Upper lobe of right lung (tissue), 1 donor: ENCODE measurements around the gene ULBP2. TPM values are rescaled to one million over a fixed set of nuclear protein-coding genes. Genes with fewer than 3 reads are reported as not detected.

Experiments used
- ATAC-seq: fragments of 200-7000 bp; cut with Tn5 transposase; one replicate; pipeline ENCODE4 v1.9.1; 2020; ENCODE audit warnings: mild to moderate bottlenecking, moderate library complexity
- DNase-seq: peaks from one replicate; pipeline ENCODE4 v3.0.0-alpha.2; 2020
- H3K27ac ChIP-seq: fragments of 200-600 bp; one replicate; pipeline ENCODE4 v1.8.0; 2022
- H3K27me3 ChIP-seq: fragments of 200-600 bp; one replicate; pipeline ENCODE4 v1.8.0; 2022; ENCODE audit warnings: mild to moderate bottlenecking
- H3K36me3 ChIP-seq: fragments of 200-600 bp; one replicate; pipeline ENCODE4 v1.8.0; 2022
- H3K4me1 ChIP-seq: fragments of 200-600 bp; one replicate; pipeline ENCODE4 v1.8.0; 2022
- H3K4me3 ChIP-seq: fragments of 200-600 bp; one replicate; pipeline ENCODE4 v1.8.0; 2022; ENCODE audit warnings: mild to moderate bottlenecking
- H3K9me3 ChIP-seq: fragments of 200-600 bp; one replicate; pipeline ENCODE4 v1.8.0; 2022
- intact Hi-C: fragments of 100-400 bp; cut with DNase I; formaldehyde crosslinking; loops from one replicate; pipeline ENCODE4 v1.11.0; 2022
- total RNA-seq: library from RNA; stranded (reverse); fragmentation: NEBNext Ultra II Directional; extraction: Animal tissue kit (Norgen Biotek cat#: 25700); gene quantifications from one replicate; pipeline ENCODE4 v1.2.1, GENCODE V29; 2021
- TF ChIP-seq, protein P1 (sequence below): fragments of 200-600 bp; IDR thresholded peaks from one replicate; pipeline ENCODE4 v1.8.0; 2022; ENCODE audit warnings: antibody characterized with exemption
- donor health status: DM: no; HTN: yes; CAD: no; lungs with severe emphysema.

Gene ULBP2
- total RNA-seq, 1 donor from 2014 or later, result 2.3 TPM

DNA sequence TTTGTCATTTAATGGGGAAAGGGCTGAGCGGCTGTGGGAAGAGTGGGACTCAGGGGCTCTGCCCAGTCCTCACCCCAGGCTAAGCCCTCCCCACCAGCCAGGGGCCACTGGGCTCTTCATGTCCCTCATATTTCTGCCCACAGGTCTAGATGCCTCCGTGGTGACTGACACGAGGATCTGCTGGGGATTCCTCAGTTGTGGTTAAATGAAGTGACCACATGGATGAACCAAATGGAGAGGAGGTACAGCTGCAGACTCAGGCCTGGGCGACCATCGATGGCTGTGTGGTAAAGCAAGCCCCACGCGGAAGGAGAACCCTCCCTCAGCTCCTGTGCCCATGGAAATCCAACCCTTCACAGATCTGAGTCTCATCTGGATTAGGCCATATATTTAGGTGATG, 54.2 kb downstream of the ULBP2 start:
- TF ChIP-seq, protein P1, sequence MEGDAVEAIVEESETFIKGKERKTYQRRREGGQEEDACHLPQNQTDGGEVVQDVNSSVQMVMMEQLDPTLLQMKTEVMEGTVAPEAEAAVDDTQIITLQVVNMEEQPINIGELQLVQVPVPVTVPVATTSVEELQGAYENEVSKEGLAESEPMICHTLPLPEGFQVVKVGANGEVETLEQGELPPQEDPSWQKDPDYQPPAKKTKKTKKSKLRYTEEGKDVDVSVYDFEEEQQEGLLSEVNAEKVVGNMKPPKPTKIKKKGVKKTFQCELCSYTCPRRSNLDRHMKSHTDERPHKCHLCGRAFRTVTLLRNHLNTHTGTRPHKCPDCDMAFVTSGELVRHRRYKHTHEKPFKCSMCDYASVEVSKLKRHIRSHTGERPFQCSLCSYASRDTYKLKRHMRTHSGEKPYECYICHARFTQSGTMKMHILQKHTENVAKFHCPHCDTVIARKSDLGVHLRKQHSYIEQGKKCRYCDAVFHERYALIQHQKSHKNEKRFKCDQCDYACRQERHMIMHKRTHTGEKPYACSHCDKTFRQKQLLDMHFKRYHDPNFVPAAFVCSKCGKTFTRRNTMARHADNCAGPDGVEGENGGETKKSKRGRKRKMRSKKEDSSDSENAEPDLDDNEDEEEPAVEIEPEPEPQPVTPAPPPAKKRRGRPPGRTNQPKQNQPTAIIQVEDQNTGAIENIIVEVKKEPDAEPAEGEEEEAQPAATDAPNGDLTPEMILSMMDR, result no peak
- ATAC-seq, result no peak
- Histone ChIP-seq H3K4me1 (peaks cover 3% of the 10 kb centered on the region), H3K36me3 (no peaks in the 10 kb centered on the region), H3K27me3 (peaks cover 66% of the 10 kb centered on the region), H3K4me3 (no peak overlapping the region), H3K27ac (no peak overlapping the region), H3K9me3 (no peaks in the 10 kb centered on the region)
- intact Hi-C loops, result no loop called here
- no peak for DNase-seq

Other genes with a start within 250 kb of the ULBP2 start
- gene LATS1, start 223.9 kb upstream of the ULBP2 start, total RNA-seq, result 29.8 TPM
- gene NUP43, start 195.5 kb upstream of the ULBP2 start, total RNA-seq, result 23.9 TPM
- gene PCMT1, start 192.3 kb upstream of the ULBP2 start, total RNA-seq, result 69.4 TPM
- 51.1 TPM for gene LRP11, start 77.7 kb upstream of the ULBP2 start, total RNA-seq
- 0.96 TPM for gene RAET1E, start 43.9 kb upstream of the ULBP2 start, total RNA-seq
- 1.2 TPM for gene RAET1G, start 18.9 kb upstream of the ULBP2 start, total RNA-seq
- 1.2 TPM for gene ULBP1, start 21.9 kb downstream of the ULBP2 start, total RNA-seq
- not detected for gene RAET1L, start 83.5 kb downstream of the ULBP2 start, total RNA-seq
- gene ULBP3, start 127.1 kb downstream of the ULBP2 start, total RNA-seq, result 3.8 TPM
- gene PPP1R14C, start 201.0 kb downstream of the ULBP2 start, total RNA-seq, result 10.0 TPM